SW 1271 (cell line): Measurements from ENCODE around the gene AFP.

Experiments used
- DNase-seq, 2 experiments: peaks; one replicate each; lab custom pipeline; 2025; lab: John Stamatoyannopoulos, UW

AFP gene

GRCh38 chr4:73438582-73439215 lies 2.7 kb downstream of the AFP start:
- no peak for DNase-seq

GRCh38 chr4:73439445-73439844 lies 3.4 kb downstream of the AFP start:
- DNase-seq, result no peak

- no peak for DNase-seq
These were observed 4.0 kb downstream of the AFP start for GRCh38 chr4:73439991-73440390.

- no peak for DNase-seq
These were observed 4.6 kb downstream of the AFP start for GRCh38 chr4:73440653-73441052.

- DNase-seq, result no peak
These were observed 6.3 kb downstream of the AFP start for GRCh38 chr4:73442275-73442674.

- no peak for DNase-seq
These were observed 7.2 kb downstream of the AFP start for GRCh38 chr4:73443224-73443623.

- no peak for DNase-seq
These were observed 9.6 kb downstream of the AFP start for GRCh38 chr4:73445383-73446335.

GRCh38 chr4:73446336-73446938 lies 10.4 kb downstream of the AFP start:
- peak in 1 of 2 experiments; percentile 63 for DNase-seq

GRCh38 chr4:73447671-73448070 lies 11.7 kb downstream of the AFP start:
- DNase-seq, result no peak

GRCh38 chr4:73448448-73449203 lies 12.6 kb downstream of the AFP start:
- no peak for DNase-seq

GRCh38 chr4:73450398-73451004 lies 14.5 kb downstream of the AFP start:
- no peak for DNase-seq

GRCh38 chr4:73451404-73451803 lies 15.4 kb downstream of the AFP start:
- no peak for DNase-seq

- no peak for DNase-seq
These were observed 16.1 kb downstream of the AFP start for GRCh38 chr4:73451981-73452747.

GRCh38 chr4:73452953-73453700 lies 17.1 kb downstream of the AFP start:
- DNase-seq, result no peak

- DNase-seq, result no peak
These were observed 17.6 kb downstream of the AFP start for GRCh38 chr4:73453701-73454005.

- no peak for DNase-seq
These were observed 18.9 kb downstream of the AFP start for GRCh38 chr4:73454920-73455319.

- DNase-seq, result no peak
These were observed 20.4 kb downstream of the AFP start for GRCh38 chr4:73456177-73457022.

- DNase-seq, result no peak
These were observed 22.4 kb downstream of the AFP start for GRCh38 chr4:73458184-73459047.

GRCh38 chr4:73459048-73459421 lies 23.0 kb downstream of the AFP start:
- no peak for DNase-seq
